D721Med (cell line): ENCODE results near the gene MYBBP1A.
"Not testable (repeated sequence)": the region's sequence is repeated elsewhere in the genome, so short reads cannot be mapped to it uniquely, and the experiment has no call there.

Experiments
- DNase-seq: peaks from one replicate; pipeline ENCODE4 v3.0.0; 2011; ENCODE audit warnings: low spot score; ENCODE audit not compliant: insufficient read length
- FAIRE-seq: peaks from 2 replicates; lab custom pipeline; 2011; peaks lifted over from hg19 to GRCh38; lab: Jason Lieb, UNC
- TF ChIP-seq, protein P1 (sequence below): IDR thresholded peaks from 2 replicates; pipeline ENCODE4 v1.5.1; 2012; ENCODE audit warnings: mild to moderate bottlenecking, control low read depth; ENCODE audit not compliant: insufficient read depth; ENCODE audit errors: missing control alignments

MYBBP1A gene

GRCh38 chr17:4599505-4600281, 44.5 kb upstream of the MYBBP1A start:
- no peak for FAIRE-seq
- DNase-seq, result no peak

DNA sequence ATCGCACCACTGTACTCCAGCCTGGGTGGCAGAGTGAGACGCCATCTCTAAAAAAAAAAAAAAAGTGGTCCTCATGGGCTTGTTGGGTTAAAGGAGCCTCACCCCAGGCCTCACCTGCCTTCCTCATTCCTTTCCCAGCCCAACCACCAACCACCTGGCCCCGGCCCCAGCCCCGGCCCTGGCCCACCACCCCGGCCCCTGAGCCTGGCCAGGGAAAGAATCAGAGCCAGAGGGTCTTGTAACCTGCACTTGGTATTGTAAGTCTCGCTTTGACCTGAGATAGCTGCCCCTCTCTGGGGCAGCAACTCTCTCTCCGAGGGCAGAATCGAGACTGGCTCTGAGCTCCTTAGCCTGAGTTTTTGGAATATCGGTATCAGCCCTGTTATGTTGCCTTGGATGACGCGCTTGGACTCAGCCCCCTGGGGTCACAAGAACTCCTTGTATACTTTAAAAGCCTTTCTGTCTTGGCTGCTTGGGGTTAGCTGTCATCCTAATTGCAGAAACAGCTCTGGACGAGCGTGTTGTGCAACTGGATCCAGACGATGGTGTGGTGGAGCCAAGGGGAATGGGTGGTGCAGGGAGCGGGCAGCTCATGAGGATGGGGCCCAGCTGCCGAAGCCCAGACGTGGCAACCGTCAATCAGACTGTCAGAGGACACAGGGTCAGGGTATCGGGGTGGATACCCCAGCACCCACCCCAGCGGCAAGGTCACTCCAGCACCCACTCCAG, 43.8 kb upstream of the MYBBP1A start:
- TF ChIP-seq, protein P1, sequence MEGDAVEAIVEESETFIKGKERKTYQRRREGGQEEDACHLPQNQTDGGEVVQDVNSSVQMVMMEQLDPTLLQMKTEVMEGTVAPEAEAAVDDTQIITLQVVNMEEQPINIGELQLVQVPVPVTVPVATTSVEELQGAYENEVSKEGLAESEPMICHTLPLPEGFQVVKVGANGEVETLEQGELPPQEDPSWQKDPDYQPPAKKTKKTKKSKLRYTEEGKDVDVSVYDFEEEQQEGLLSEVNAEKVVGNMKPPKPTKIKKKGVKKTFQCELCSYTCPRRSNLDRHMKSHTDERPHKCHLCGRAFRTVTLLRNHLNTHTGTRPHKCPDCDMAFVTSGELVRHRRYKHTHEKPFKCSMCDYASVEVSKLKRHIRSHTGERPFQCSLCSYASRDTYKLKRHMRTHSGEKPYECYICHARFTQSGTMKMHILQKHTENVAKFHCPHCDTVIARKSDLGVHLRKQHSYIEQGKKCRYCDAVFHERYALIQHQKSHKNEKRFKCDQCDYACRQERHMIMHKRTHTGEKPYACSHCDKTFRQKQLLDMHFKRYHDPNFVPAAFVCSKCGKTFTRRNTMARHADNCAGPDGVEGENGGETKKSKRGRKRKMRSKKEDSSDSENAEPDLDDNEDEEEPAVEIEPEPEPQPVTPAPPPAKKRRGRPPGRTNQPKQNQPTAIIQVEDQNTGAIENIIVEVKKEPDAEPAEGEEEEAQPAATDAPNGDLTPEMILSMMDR, result no peak
- DNase-seq (no peak), FAIRE-seq (no peak)

More at GRCh38 chr17:4599505-4600281, 44.5 kb upstream of the MYBBP1A start:
- TF ChIP-seq, protein P1, result no peak

- TF ChIP-seq, protein P1, result no peak
- no peak for FAIRE-seq
- DNase-seq, result no peak
Measured at GRCh38 chr17:4597975-4598374, 42.8 kb upstream of the MYBBP1A start.

DNA sequence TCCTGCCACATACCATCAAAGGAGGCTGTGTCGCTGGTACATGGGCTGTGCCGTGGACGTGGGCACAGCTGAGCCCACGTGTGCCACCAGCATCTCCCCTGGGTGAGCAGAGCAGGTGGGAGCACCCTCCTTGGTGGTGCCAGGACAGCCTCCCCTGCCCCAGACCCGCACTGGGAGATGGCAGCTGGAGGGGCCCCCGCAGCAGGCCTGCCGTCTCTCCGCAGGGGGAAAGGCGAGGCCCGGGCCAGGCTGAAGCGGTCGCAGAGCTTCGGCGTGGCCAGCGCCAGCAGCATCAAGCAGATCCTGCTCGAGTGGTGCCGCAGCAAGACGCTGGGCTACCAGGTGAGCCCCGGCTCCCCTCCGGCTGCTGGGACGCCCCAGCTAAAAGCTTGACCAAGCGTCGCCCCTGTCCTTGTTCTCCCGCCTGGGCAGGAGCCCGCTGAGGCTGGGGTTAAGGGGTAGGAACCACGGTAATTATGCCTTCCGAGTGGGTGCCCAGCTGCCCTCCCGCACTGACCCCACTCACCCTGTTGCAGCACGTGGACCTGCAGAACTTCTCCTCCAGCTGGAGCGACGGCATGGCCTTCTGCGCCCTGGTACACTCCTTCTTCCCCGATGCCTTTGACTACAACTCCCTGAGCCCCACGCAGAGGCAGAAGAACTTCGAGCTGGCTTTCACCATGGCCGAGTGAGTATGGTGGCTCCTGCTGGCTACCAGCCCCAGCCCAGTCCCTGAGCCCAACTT, 41.6 kb upstream of the MYBBP1A start:
- FAIRE-seq (no peak), DNase-seq (no peak)
- TF ChIP-seq, protein P1, result no peak

- FAIRE-seq, DNase-seq: not testable (repeated sequence)
Measured at GRCh38 chr17:4595685-4596342, 40.6 kb upstream of the MYBBP1A start.

DNA sequence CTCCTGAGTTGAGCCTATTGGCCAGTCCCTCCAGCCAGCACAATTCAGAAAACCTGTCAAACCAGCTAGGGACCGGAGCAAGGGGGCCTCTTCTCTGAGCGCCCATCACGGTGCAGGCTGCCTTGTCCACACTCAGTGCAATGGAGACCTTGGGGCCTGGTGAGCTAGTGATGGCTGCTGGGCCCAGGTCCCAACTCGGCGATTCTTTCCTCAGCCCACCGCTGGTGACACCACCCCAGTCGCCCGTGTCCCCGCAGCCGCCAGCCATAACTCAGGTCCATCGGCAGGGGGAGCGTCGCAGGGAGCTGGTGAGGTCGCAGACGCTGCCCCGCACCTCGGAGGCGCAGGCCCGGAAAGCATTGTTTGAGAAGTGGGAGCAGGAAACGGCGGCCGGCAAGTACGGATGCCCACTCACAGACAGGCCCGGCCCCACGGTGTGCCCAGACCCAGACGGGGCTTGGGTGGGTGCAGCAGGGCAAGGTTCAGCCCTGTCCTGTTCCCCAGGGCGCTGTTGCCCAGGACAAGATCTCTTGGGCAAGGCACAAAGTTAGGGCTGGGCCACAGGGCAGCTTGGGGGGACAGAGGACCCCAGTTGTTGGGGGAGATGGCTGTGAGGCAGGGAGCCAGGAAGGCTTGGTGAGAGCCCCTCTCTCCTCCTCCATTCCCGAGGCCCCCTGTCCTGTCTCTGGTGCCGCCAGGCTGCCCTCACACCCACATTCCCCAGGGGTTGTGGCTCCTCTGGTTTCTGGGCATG, 39.9 kb upstream of the MYBBP1A start:
- FAIRE-seq, result no peak
- DNase-seq, result no peak
- TF ChIP-seq, protein P1, result peak; percentile 14
